Dermis blood vessel endothelial cell (primary cell): ENCODE results near the gene DENND1A. TPM values are rescaled to one million over a fixed set of nuclear protein-coding genes. Genes with fewer than 3 reads are reported as not detected.
"Not testable (repeated sequence)": the region's sequence is repeated elsewhere in the genome, so short reads cannot be mapped to it uniquely, and the experiment has no call there.

Source experiments
- DNase-seq: peaks from one replicate; pipeline ENCODE4 v3.0.0; 2010
- total RNA-seq: library from RNA; depleted of rRNA; stranded (reverse); fragments of >200 nt; gene quantifications from 2 replicates; pipeline ENCODE4 v1.2.3, GENCODE V29; 2014

DENND1A gene
- total RNA-seq, 1 donor from 2014 or later = 9.5 TPM

DNA sequence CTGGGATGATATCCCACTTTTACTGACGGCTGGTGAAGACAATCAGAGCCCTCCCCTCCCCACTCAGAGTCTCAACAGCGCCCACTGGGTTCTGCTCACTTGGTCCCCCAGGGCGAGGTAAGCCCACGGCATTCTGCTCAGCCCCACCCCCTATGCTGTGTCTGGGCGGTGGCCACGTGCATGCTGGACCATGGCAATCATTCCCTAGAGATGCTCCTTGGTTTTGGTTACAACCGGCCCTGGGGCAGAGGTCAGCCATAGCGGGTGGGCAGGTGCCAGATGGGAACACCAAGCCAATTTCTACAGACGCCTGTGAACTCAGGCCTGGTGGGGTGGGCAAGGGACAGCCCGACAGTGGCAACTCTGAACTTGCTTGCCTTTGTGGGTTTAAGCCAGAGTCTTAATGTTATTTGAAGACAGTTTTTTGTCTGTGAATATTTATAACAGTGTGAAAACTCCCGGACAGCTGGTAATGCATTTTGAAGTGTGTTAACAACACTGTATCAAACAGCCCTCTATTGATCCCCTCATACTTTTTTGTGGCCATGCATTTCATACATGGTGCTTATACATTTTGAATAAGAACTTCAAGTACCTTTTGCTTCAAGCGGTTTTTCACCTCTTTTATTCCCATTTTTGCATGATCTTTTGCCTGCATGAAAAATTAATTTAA is 479.7 kb downstream of the DENND1A start:
- no peak for DNase-seq

DNA sequence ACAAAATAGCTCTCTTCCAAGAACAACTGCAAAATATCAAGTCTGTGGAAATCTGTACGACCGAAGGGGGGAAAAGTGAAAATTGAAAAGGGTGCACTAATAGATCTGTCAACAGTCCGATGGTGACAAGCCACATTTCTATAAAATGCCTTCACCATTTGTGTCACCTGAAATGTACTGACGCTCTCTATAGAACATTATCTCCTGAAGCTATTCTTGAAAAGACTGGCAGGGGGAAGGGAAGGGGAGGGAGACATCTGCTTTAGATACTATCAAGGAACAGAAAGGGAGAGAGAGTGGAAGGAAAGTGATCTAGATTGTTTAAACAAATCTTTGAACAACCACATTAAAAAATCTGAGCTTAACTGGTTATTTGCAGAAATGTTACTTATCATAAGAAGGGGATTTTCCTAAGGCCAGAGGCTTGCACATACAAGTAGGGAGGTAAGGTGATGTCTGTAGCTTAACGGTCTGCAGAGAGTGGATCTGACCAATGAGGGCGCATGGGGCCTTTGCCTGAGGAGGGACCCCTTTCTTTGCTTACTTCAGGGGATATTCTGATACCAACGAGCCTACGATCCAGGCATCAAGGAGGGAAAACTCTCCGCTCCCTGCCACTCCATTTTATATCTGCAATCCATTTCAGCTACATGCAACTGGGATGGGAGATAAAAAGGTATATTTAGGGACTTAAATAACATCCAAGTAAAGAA is 481.8 kb downstream of the DENND1A start:
- no peak for DNase-seq

DNA sequence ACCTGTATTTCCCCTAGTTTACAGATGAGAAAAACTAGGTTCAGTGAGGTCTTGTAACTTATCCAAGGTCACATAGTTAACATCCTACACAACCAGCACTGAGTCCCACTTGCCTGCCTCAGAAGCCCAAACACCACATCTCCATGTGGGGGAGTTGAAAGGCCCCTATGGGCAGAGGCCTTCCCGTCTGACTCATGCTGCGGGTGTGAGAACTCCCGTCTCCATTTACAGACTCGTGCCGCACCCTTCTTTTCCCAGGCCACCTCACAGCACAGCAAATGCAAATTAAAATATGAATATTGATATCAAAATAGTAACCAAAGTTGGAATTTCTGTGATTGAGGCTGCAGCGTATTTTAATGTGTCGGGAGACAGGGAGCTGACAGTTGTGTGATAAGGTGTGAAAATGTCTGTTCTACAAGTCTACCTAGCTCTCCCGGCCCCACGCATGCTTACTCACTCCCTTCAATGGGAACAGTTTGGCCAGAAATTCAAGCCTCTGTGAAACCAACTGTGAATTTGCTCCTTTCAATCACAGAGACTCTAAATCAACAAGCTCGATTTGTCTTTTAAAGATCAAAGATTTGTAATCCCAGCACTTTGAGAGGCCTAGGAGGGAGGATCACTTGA is 483.8 kb downstream of the DENND1A start:
- no peak for DNase-seq

DNA sequence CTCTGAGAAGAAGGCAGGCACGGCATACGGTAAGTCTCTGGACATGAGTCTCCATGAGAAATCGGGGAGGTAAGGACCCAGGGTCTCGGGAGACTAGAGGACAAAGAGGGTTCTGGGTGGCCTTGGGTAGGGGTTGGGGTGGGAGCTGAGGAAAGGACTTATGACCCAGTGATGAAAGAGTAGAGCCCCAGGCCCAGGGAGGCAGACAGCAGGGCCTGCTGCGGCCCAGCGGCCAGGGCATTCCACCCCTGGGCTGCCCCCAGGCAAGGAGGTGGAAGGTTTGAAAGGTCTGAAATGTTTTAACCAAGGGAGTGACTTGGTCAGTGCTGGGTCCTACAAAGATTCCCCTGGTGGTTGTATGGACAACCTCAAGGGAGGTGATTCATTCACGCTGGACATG is 484.8 kb downstream of the DENND1A start:
- DNase-seq = no peak

DNA sequence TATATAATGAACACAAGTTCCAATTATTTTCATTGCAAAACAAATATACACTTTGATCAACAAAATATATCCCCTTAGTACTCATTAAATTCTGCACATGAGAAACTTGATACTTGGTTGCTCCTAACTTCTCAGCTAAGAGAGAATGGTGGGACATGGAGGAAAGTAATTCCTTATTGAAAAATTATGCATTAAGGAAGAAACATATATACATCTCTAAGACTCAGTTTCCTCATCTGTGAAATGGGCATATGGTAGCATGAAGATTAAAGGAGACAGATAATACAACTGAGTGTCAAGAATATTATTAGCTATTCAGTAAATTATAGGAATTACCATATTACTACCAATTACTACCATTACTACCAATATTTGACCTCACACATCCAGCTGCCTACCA is 488.2 kb downstream of the DENND1A start:
- no peak for DNase-seq

DNA sequence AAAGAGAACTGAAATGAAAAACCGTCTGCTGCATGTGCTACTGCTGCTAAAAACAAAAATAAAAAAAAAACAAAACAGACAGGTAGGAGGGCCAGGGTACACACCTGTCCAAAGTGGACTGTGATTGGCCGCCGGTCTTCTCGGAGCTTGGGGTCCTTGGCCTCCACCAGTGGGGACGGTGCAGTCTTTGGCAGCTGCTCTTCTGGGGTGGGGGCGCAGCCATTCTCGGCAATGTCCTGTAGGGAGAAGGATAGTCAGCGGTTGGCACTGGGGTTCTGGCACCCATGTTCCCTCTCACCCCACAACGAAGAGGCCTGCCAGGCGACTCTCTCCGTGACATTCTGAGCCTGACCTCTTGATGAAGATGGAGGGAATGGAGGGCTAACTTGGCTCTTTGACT is 489.7 kb downstream of the DENND1A start:
- no peak for DNase-seq

DNA sequence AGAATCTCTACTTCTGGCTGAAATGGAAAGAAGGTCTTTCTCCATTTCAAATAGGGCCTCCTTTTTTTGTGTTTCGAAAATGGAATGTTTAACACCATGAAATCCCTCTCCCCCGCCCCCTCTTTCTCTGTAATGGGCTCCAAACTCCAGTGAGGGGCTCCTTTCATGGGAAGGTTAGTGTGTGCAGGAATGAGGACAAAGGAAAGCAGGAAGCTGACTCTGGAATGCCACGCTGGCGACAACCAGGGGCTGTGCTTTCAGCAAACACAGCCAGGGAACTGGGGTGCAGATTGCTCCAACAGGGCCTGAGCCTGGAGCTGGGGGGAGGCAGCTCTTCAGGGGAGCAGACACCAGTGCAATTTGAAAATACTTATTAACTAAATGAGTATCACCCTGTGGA is 491.1 kb downstream of the DENND1A start:
- DNase-seq = peak; percentile 27

DNA sequence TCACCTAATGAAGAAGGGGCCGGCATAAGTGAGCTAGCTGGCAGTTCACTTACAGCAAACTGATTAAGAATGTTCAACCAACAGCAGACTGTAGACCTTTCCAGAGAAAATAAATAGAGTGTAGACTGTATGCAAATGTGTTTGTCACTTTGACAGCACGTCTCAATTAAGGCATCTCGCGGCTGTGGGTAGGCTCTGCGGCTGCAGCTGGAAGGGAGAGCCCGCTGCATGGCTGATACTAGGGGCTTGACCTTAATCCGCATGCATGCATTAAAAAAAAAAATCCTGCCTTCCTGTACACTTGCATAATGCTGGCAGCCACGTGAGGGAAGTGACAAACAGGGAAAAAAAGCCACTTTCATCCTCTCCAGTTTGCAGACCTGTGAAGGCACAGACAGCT is 491.6 kb downstream of the DENND1A start:
- peak; percentile 52 for DNase-seq

DNA sequence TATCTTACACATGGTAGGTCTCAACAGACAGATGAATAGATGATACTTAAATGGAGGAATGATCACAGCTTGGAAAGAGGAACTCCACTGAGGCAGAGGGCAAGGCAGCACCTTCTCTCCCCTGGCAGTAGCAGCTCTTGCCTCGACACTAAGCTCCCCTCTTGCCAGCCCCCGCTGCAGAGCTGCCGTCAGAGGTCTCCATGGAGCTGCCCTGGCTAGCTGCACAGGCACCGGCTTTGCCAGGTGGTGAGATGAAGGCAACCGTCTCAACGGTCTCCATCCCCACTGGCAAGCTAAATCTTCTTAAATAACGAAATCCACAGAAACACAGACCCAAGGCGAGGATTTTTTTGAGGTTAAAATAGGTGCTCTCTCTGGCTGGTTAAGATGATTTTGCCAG is 492.7 kb downstream of the DENND1A start:
- no peak for DNase-seq

DNA sequence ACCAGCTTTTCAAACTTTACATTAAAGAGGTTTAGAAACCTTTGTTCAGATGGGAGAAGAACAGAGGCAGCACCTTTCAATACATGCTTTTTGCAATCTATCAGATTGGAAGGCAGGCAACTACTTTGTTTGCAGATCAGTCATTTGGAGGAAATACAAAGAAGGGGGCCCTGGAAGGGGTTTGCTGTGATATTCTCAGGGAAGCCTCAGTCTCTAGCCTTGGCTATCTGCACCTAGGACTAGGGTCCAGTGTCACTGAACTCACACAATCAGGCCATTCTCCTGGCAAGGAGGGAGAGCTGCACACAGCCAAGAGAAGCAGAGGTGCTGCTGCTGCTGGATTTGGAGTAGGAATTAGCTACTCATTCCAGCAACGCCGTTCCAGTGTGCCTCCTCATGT is 494.5 kb downstream of the DENND1A start:
- no peak for DNase-seq

DNA sequence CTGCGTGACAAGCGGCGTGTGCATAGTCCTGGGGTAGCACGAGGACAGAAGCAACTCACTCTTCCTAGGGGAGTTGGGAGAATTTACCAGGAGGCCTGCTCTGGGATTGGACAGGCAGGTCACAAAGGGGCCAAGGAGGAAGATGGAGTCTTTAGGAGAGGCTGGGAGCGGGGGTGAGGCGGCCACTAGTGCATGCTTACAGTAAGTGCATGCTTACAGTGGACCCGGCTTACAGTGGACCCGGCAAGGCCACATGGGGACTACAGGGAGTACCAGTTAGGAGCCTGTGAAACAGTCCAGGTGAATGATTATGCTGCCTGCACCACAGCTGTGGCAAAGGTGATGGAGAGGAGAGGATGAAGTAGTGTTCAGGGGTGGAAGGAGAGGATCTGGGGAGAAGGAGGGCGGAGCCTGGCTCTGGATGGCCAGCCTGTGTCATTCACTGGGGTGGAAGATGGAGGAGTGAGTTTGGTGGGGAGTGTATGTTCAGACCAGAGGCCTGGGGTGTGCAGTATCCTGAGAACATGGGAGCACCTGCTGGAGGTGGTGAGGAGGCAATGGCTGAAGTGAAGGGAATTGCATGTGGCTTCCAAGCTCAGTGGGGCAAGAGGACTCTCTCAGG is 495.2 kb downstream of the DENND1A start:
- peak; percentile 6 for DNase-seq

DNA sequence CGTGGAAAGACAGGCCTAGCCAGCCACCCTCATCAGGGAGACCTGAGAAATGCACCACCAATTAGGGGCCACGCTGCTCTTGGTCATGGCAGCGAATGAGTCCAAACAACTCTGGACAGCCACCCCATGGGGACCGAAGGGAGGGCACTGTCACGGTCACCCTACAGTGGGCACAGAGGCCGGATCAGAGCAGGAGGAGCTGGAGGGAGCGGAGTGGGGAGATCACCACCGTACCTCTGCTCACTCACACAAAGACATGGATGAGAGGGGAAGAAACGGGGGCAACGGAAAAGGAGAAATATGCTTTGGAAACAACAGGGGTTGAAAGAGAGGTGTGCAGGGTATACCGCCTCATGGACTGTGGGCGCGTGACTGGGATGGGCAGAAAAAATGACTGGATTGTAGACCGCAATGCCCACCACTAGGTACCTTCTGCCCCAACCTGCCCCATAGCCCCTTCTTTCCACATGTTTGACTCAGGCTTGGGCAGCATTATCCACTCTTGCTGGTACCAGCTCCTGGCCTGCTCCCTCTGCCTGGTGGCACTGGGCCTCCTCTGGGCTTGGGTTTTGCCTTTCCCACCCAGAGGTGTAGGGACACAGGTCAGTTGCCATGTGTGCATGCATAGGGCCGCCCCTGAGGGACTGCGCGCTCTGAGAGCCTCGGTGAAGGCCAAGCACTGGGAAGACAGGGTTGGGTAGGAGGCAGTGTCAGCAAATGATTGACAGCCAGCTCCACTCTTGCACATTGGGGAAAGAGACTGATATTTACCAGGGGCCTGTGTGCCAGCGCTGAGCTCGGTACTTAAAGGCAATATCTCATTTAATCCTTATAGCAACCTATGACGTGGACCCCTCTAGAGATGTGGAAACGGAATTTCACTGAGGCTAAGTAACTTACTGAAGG is 497.3 kb downstream of the DENND1A start:
- no peak for DNase-seq

DNA sequence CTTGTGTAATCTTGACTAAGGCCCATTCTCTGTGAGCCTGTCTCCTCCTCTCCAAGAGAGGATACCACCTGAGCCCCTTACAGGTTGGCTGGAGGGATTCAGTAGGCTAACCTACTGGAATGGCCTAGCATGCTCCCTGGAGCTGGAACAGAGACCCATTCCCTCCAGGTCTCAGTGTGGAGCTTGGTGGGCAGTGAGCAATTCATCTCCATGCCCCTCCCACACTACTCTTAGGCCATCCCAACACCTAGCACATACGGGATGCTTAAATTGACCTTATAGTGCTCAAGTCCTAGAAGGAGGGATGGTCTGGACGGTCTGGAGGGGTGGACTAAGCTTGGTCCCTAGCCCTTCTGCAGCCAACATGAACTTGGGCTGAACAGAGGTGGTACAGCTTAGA is 498.3 kb downstream of the DENND1A start:
- DNase-seq = no peak

DNA sequence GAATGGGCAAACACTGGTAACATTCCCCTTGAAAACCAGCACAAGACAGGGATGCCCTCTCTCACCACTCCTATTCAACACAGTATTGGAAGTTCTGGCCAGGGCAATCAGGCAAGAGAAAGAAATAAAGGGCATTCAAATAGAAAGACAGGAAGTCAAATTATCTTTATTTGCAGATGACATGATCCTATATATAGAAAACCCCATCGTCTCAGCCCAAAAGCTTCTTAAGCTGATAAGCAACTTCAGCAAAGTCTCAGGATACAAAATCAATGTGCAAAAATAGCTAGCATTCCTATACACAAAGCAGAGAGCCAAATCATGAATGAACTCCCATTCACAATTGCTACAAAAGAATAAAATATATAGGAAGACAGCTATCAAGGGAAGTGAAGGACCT is 501.5 kb downstream of the DENND1A start:
- not testable (repeated sequence) for DNase-seq

DNA sequence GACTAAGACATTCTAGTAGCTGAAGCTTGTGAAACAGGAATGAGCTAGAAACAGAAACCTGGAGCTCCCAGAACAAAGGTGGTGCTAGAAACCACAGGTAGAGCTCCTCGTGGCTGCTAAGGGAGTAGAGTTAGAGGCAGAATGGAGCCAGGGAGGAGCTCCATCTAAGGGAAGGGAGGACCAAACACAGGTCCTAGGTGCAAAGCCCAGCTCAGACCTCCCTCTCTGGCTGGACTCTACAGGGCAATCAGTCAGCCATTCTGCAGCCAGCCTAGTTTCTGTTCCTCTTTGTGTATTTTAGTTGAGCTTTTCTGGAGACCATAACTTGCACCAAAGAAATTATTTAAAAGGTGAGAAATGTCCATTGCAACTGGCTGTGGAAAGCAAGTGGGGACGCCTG is 503.5 kb downstream of the DENND1A start:
- DNase-seq = no peak

DNA sequence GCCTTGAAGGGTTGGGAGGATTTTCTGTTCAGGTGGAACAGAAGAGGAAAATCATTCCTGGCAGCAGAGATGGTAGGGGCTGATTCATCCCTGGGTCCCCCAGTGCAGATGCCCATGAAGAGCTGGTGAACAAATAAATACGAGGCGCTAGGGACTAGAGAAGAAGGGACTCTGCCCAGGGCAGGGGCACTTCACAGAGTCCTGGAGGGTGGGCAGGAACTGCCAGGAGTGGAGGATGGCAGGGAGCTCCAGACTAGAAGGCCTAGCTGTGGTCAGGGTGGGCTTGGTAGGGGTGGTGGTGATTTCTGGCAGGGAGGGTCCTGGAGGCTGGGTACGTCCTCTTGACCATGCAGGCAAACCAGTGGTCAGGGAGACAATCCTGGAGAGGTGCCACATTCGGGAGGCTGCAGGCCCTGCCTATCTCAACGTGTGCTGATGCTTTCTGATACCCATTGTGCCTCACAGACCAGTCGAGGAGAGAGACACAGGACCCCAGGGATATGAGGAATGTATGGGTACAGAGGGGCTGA is 504.0 kb downstream of the DENND1A start:
- no peak for DNase-seq

DNA sequence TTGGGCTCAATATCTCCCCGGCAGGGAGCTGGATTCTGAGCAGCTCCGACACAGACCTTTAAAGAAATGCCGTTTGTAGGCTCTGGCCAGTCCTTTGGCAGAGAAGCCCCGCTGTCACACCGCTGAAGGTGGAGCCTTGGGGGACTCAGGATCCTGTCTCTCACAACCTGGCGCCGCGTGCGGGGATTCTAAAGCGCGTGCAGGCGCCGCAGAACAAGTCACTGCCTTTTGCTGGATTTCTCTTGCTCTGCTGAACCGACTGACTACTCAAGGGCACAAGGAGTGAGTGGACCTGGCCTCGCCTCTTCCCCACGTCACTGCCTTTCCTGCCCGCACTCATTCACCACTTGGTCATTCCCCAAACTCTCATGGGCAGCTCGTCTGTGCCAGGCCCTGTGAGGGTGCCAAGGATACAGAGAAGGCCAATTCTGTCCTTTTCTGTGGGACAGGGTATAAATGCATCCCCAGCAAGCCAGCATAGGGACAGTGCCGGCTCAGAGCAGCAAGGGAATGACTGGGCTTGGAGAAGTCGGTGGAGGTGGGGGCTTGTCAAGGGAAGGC is 504.6 kb downstream of the DENND1A start:
- no peak for DNase-seq

DNA sequence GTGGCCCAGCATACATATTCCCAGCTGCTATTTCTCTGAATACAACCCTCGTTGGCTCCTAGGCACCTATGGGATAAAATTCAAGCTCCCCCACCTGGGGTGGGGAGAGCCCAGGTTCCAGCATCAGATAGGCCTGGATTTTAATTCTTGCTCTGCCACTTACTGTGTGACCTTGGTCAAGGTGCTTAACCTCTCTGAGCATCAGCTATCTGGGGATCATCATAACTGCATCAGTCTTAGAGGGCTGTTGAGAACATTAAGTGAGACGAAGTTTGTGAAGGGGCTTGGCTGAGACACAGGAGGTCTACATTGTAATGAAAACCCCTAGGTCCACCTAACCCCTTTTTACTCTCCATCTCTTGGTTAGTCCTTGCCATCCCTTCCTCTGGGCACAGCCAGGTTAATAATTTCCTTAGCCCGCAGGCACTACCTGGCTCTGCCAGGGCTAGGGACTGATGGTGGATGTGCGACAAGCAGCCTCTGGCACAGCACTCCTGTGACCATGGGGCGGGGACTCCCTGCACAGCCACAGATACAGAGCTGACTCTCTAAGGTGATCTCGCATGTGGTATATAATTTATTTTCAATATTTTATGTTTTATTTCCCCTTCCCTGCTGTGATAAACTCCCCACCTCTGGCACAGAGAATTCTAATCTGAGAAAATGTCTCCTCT is 505.2 kb downstream of the DENND1A start:
- DNase-seq = no peak

DNA sequence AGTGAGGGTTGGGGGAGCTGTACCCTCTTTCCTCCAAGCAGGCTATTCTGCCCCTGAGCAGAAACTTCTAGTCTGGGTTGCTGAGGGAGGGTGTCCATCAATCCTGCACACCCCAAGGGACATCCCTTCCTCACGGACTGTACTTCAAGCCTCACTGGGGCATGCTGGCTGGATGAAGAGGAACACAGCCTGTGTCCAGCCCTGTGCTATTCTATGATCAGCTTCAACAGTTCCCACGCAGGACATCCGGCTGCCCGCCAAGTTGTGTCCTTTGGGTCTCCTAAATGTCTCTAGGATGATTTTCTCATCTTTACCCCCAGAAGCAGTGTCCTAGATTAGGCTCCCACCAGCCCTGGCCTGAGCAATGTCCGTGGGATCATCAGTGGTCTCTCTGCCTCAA is 505.8 kb downstream of the DENND1A start:
- DNase-seq = no peak

DNA sequence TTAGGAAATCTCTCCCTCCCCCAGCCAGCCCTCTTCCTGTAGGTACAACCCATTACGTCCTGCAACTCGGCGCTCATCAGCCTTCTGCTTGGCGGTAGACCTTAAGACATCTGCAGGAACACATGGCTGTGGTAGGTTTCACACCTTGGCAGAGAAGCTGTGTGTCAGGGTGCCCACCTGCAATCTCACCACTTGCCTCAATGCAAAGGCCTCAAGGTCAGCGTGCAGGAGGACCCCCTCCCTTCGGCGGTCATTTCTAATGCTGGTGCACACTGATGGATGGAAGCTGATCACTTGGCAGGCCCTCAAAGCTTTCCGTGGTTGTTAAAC is 506.6 kb downstream of the DENND1A start:
- no peak for DNase-seq

DNA sequence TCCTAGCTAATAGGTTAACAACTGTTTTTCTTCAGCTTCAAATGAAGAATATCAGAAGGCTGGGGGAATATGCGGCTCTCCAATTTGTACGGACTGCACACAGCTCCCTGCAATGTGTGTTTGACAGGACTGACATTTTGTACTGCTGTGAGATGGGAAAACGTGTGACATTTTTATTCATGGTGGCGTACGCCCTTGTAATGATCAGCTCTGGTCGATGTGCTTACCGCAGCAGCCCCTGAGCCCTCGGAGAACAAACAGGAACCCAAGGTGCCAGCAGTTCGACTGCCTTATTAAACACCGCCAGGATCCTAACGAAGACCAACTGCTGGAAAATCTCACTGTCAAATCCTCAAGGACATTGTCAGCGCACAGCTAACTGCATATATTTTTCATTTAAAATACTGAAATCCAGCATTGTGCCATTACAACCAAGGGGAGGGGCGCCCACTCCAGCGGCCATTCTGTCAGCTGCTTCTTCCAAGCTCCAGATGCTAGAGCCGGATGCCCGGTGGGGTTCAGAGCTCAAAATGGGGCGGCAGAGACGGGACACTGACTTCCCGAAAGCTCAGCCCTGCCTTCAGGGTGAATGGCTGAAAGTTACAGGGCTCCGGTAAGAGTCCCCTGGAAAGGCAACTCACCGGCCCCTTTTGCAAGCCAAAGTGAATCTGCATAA is 507.2 kb downstream of the DENND1A start:
- DNase-seq = no peak
